T-helper 2 cell (primary cell): ENCODE data around the gene CREB3.

Experiments used
- DNase-seq, 5 experiments: peaks; one replicate each; pipeline versions ENCODE4 v3.0.0 to v3.0.0-alpha.2; 2012 to 2022

Gene CREB3

DNA sequence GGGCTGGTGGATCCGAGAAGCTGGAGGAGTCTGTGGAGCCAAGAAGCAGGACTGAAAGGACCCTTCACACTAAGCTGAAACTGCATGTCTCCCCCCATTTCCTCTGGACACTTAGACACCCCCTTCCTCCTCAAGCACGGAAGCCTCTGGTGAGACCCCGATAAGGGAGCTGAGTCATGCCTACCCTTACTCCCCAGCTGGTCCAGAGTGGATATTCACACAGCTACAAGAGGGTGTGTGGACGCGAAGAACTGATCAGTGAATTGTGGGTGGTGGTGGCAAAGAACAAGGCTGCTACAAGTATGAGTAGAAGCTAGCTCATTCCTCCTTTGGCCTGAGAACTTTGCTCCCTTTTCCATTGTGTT, 4.8 kb upstream of the CREB3 start:
- DNase-seq = peak in 1 of 5 experiments; percentile 24

DNA sequence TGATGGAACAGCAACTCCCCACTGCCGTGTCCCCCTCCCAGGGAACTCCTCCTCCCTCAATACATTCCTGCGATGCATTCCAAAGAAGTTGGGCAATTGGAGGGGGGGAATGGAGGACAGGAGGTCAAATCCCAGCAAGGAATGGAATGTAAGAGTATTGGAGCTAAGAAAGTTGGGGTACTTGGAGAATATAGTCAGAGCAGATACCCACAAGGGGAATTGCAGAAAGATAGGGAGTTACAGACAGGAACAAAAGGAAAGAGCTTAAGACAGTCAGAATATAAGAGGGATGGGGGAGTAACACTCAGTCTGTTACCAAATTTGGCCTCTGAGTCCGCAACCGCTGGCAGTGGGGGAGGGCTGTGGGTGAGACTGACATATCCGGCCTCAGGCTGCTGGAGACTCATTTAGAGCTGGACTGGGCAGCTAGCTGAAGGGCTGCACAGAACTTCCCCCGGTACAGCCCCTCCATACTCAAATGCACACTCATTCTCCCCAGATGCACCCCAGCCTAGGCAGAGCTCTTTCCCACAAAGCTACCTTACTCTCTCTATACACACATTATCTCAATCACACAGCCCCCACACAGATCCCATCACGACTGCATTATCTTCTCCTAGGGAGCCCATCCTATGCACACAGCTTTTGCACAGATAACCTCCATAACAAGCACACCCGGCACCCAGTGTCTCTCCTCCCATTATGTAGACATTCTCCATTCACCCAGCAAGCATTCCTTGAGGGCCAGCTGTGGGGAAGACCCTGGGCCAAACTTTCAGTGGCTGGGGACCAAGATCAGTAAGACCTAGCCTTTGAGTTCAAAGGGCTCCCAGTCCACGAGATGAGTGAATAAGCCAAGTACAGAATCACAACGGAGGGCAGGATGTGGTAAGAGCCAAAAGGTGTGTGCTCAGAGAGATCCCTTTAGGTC, 4.2 kb upstream of the CREB3 start:
- DNase-seq = peak in 2 of 5 experiments; percentile 40 to 75

DNA sequence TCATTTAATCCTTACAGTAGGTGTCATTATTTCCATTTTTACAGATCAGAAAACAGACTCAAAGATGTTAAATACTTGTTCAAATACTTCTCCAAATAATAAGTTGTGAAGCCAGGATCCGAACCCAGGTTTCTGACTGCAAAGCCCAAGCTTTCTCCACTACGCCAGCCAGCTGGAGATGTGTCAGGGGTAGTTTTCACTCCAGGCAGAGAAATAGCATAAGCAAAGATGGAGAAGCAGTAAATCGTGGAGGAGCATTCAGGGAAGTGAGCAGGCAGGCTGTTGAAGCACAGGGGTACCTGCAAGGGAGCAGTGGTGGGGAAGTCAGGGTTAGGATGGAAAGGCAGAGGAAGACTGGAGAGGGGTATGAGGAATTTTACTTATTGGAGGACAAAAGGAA, 3.4 kb upstream of the CREB3 start:
- DNase-seq = no peak

DNA sequence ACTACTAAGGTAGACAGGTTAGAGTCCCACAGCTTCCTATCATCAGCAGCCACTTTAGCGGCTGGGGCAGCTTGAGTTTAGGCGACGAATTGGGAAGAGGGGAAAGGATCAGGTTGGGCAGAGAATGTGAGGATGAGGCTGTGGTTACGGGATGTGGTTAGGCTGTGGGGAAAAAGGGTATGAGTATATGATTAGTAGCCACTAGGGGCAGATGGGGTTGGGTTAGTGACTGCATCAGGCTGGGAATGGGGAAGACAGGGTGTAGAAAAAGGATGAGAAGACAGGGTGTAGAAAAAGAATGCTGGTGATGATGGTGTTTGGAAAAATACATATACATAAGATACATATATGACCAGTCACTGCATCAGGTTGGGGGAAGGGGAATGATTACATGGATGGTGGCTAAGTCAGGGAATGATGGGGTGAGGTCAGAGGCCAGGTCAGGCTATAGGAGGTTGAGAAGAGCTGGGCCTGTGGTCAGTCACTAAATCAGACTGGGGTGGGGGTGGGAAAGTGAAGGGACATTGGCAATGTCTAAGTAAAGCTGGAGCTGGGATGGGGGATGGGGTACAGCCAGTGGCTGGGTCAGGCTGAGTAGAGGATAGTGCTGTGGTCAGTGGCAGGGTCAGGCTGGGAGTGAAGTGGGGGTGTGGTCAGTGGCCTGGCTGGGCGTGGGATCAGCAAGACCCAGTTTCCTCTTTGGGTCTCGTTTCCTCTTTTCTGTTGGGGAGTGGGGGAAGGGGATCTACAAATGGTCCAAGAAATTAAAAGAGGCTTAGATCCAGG, 2.6 kb upstream of the CREB3 start:
- peak in 3 of 5 experiments; percentile 17 to 58 (median 36) for DNase-seq

DNA sequence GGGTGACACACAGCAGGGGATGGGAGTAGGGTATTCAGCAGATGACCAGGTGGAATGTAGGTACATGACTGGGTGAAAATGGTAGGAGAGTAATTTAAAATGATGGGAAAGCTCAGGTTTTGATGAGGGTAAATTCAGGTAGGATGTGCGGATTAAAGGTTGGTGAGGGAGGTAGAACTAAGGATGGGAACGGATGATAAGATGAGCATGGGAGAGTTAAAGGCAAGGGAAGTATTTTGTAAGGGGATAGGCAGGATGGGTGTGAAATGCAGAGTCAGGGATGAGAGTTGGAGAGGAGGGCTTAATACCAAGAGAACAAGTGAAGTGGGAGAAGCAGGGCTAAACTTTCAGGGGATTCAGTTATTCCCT, 2.0 kb upstream of the CREB3 start:
- no peak for DNase-seq

DNA sequence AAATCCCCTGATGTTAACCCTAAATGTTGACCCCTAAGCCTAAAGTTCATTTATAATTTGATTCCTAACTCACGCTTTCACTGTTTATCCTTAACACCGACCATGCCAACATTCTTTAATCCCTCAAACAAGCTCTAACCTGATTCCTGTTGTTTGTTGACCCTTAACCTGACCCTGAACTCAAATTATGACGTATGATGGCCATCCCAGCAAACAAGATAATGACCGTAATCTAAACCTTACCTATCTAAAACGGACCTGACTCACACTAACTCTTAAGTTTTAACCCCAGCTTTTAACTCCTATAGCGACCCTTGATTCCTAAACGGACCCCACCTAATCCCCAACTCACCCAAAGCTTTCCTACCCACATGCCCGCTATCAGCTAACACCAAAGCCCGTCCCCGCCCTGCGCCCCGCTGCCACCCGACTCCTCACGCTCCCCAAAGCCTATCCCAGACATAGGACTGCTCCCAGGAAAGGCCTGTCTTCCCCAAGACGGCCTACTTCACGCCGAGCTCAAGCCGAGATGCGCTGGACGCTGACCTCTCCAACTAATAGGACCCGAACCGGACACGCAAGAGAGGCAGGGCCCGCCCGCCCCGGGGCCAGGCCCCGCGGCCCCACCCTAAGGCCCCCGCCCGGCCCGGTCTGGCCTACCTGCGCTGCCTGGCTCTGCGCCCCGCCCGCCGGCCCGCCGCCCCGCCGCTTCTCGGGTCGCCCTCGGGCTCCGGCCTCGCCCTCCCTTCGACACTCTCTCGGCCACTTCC, 866 bp upstream of the CREB3 start:
- DNase-seq = no peak

DNA sequence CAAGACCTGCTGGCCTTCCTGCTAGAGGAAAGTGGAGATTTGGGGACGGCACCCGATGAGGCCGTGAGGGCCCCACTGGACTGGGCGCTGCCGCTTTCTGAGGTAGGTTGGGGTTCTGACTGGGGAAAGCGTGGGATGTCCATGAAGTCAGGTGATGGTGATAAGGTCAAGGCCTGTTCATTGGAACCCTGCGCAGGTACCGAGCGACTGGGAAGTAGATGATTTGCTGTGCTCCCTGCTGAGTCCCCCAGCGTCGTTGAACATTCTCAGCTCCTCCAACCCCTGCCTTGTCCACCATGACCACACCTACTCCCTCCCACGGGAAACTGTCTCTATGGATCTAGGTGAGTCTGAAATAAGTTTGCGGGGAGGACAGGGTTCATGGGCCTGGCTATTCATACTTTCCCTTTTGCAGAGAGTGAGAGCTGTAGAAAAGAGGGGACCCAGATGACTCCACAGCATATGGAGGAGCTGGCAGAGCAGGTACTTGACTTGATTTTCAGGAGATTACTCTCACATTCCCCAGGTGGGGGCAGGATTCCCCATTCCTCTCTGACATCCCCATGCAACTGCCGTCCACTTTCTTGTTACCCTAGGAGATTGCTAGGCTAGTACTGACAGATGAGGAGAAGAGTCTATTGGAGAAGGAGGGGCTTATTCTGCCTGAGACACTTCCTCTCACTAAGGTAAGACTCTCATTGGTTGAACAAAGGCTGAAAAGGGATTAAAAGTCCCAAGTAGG, 505 bp downstream of the CREB3 start:
- DNase-seq = peak in 1 of 5 experiments; percentile 50

DNA sequence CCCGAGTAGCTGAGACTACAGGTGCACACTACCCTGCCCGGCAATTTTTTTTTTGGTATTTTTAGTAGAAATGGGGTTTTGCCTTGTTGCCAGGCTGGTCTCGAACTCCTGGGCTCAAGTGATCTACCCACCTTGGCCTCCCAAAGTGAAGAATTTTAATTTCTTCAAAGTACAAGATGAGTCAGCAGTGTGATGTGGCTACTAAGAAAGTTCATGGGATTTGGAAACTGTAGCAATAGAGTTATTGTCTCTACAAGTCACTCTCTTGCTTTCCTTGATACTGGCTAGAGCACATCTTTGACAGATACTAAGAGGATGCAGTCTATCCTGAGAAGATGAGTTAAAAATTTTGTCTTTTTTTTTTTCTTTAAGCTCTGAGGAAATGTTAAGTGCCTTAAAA, 1.6 kb downstream of the CREB3 start:
- DNase-seq = no peak

DNA sequence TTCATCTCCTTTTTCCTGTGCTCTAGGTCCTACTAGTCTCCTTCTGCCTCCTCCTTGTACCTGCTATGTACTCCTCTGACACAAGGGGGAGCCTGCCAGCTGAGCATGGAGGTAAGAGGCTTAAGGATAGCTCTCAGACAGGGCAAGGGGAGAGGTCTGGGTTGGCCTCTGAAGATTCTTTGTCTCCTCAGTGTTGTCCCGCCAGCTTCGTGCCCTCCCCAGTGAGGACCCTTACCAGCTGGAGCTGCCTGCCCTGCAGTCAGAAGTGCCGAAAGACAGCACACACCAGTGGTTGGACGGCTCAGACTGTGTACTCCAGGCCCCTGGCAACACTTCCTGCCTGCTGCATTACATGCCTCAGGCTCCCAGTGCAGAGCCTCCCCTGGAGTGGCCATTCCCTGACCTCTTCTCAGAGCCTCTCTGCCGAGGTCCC, 3.8 kb downstream of the CREB3 start:
- DNase-seq = peak in 4 of 5 experiments; percentile 47 to 80 (median 52)

DNA sequence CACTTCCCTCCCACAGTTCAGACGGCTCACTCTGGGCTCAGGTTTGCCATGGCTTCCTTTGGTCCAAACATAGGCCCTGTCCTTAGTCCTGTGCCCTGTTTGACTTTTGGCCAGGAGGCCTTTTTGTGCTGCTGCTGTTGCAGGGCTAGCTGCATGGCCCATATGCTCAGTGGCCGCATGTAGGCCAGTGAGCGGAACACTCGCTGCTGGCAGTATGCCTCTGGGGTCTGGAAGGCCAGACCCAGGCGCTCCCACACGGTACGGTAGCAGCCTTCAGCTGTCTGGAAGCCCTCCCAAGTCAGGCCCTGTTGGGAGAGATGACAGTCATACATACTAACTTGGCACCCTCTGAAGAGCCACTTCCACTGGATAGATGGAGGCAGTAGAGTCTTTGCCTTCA, 4.7 kb downstream of the CREB3 start:
- DNase-seq = no peak

DNA sequence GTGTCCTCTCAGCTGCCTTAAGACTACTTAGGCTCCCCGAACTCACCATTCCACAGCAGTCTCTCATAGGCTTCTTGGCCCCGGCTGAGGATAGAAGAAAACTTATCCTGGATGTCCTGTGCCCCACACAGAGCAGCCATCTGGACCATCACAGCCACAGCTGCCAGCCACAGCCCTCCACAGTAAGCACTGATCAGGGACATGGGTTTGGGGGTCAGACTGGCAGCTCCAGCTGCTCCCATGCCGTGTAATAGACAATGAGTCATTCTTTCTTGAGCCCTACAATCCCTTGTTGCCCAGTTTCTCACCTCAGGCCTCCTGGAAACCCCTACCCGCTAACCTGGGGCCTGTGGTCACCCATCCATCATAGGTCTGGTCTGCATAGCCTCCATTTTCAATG, 5.7 kb downstream of the CREB3 start:
- DNase-seq = no peak

DNA sequence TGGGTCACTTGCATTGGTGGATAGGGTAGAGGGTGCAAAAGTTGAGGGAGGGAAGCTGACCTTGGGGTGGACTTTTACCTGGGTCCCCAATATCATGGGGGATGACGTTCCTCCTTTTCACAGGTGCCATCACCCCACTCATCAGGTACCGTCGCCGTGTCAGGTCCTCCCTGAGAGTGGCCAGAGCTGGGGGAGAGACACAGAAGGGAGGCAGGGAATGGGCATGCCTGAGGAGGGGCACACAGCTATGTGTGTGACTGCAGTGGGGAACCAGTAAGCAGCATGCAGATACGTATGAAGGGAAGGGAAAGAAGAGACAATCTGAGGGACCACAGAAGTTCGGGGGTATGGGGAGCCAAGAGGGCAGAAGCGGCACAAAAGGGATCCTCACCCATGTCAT, 6.5 kb downstream of the CREB3 start:
- DNase-seq = no peak

DNA sequence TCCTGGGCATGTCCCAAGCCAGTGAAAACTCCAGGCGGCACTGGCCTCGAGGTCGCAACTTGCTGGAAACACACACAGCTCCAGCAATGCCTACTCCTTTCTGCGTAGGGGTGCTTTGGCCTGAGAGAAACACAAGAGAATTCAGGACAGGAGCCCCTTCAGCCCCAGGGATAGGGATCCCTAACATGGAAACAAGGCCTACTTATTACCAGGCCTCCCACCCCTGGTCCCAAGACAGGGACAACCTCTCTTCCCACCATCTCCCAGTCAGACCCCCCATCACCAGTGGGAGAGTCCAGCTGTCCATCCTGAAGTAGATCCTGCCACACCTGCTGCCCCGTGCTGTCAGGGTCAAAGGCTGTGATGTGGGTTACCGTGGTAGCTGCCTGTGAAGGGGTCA, 7.8 kb downstream of the CREB3 start:
- DNase-seq = no peak

DNA sequence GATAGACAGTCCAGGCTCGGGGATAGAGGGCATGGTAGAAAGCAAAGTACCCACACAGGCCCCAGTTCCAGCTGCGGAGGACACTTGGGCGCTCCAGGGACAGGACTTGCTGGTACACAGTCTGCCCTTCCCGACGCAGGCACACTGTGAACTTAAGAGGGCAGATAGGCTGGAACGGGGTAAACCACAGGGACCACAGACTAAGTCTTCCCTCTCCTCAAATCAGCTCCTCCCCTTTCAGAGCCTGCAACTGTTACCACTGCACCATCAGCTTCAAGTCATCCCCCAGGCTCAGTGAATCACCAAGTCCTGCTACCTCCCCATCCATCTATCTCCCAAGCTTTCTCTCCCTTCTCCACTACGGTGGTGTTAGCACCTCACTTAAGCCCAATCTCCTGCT, 9.3 kb downstream of the CREB3 start:
- peak in 1 of 5 experiments; percentile 60 for DNase-seq

DNA sequence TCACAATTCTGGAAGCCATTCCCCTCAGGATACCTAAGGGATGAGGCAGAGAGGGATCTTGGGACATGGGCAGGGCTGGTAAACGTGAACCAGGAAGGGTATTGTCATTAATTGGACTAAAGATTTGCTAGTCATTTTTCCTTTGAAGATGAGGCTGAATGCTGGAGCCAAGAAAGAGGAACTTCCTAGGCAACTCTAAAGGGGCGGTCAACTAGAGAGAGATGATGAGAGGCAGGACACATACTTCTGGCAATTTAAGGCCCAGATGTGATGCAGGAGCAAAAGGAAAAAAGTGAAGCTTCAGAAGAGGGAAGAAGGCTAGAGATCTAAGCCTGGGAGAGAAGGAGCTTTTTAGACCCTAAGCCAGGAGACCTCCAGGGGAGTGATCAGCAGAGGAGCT, 11.0 kb downstream of the CREB3 start:
- DNase-seq = no peak

DNA sequence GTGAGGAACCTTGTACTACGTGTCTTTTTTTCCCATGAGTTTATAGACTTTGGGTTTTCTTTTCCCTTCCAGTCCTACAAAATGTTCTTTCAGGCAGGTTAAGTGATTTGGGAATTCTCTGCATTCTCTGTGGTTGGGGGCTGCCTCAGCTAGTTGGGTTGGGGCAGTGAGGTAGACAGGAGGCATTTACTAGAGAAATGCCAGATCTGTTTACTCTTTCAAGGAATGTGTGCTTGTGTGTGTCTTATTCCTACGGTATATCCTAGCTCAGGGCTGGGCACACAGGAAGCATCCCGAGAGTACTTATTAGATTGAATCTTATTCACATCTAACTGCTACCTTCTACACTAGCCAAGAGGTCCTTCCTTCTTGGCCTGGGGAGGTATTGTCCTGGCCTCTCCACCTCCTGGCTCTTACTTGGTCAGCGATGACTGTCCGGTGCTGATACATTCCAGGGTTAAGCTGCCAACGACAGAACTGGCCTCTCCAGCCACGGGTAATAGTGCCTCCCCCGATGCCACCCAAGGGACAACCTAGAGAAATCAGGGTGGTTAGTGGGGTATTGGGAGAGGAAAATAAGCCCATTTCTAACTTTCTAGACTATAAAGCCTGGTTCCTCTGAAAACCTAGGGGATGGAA, 11.5 kb downstream of the CREB3 start:
- no peak for DNase-seq

DNA sequence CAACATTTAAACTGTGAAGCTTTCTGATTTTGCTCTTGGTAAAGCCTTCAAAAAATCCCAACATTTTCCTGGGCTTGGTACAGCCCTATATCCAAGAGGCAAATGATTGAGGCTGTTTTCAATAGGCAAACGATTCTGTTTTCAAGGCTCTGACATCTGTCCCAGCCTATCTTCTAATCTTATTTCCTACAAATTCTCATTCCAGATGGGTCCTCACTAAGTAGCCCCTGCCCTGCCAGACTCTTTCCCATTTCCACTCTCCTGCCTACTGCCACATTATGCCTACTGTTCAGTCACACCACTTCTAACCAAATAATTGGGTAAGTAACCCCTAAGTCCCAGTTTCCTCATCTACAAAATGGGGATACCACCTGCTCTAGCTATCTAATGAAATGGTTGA, 13.1 kb downstream of the CREB3 start:
- DNase-seq = no peak

DNA sequence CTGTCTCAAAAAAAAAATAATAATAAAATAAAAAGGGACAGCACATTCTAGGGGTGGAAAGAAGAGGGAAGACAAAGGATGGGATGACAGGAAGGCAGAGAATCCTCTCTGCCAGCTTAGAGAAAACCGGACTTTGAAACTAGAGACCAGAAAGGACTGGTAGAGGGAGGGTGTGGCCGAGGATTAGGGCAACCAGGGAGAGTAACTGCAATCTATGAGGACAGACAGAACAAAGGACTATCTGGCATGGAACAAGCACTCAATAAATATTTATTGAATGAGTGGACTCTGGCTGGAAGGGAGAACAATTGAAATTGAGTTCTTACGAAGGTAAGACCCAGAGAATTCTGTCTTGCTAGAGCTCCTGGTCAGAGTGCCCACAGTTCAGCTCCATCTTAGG, 14.1 kb downstream of the CREB3 start:
- DNase-seq = no peak

DNA sequence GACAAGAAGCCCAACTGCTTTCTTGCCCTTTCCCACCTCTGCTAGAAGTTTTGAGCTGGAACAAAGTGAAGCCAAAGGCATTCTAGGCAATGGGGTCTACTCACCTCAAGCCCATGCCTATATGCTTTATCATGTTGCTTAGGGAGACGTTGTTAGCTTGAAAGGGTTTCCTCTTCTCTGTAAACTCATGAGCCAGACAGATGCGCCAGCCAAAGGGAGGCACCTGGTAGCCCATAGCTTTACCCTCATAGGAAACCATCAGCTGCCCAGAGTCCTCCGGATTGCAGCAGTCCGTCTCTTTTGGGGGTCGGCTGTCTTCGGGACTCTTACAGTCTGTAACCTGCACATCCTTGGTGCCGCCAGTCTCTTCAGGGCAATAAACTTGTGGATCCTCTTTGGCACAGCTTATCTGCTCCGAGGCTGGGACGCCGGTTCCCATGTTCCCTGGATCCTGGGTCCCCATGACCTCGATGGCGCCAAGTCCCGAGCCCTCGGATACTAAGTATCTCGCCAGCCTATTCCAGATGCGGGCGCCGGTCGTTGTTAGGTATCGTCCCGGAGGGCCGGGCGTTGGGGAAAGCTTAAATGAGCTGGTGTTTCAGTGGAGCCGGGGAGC, 15.9 kb downstream of the CREB3 start:
- peak in 1 of 5 experiments; percentile 27 for DNase-seq

DNA sequence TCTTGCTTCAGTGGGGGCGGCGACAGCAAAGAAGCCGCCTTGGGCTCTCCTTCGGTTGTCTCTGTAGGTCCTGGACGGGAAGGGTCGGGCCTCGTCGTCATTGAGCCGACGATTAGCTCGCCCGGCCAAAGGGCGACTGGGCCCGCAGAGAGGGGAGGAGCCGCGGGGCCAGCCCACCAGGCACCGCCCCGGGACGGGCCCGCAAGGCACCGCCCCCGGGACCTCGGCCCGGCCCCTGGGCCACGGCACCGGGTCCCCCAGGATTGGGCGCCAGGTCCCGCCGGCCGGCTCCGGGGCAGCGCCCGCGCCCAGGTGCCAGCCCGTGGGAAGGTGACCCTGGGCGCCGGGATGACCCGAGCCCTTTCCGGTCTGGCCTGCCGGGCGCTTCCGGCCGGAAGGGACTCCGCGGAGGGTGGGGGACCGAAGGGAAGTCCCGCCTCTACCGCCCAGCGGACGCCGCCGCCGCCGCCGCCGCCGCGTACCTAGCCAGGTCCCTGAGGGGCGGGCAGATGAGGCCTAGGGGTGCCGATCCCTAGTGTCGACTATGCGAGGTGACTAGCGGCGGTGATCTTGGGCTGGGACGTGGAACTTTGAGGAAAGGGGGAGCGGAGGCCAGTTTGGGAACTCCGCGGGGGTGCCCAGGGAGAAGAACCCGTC, 16.5 kb downstream of the CREB3 start, which contains the start of the genes GBA2 and RGP1:
GBA2 (minus strand) TSS at position 371 of the 657 bp plus-strand sequence. CDS start 524 bp downstream, outside the sequence.
RGP1 (plus strand) TSS at position 430 of the 657 bp plus-strand sequence. CDS start 469 bp downstream, outside the sequence.
- DNase-seq = peak; percentile 42 to 77 (median 61)
